Measurements from ENCODE around the gene GPX4.

DNA sequence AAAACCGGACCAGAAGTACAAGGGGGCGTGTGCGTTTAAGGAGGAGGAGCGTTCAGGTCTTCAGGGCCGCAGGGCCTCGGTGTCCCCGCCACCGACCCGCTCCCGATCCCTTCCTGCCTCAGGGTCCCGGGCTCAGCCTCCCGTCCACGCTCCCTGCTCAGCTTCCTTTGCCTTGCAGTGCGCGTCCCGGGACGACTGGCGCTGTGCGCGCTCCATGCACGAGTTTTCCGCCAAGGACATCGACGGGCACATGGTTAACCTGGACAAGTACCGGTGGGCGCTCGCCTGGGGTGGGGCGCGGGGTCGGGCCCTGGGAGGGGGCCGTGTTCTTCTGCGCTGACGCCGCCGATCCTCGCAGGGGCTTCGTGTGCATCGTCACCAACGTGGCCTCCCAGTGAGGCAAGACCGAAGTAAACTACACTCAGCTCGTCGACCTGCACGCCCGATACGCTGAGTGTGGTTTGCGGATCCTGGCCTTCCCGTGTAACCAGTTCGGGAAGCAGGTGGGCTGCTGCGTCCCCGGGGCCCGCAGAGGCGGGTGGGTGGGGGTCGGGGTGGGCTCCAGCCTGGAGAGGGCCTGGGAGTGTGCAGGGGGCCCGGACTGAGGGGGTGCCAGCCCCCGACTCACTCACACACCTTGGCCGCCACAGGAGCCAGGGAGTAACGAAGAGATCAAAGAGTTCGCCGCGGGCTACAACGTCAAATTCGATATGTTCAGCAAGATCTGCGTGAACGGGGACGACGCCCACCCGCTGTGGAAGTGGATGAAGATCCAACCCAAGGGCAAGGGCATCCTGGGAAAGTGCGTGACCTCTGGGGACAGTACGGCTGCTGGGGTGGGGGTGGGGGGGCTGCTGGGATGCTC lies 1.4 kb downstream of the GPX4 start:
- TF ChIP-seq, protein P1, sequence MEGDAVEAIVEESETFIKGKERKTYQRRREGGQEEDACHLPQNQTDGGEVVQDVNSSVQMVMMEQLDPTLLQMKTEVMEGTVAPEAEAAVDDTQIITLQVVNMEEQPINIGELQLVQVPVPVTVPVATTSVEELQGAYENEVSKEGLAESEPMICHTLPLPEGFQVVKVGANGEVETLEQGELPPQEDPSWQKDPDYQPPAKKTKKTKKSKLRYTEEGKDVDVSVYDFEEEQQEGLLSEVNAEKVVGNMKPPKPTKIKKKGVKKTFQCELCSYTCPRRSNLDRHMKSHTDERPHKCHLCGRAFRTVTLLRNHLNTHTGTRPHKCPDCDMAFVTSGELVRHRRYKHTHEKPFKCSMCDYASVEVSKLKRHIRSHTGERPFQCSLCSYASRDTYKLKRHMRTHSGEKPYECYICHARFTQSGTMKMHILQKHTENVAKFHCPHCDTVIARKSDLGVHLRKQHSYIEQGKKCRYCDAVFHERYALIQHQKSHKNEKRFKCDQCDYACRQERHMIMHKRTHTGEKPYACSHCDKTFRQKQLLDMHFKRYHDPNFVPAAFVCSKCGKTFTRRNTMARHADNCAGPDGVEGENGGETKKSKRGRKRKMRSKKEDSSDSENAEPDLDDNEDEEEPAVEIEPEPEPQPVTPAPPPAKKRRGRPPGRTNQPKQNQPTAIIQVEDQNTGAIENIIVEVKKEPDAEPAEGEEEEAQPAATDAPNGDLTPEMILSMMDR (IDR thresholded peaks at IDR 0.05; ENCODE audit: extremely low read depth in 1 of 2, insufficient read depth in 1 of 2, low read depth in 1 of 2, low read length in 2 of 2): no peak
- TF ChIP-seq POLR2A (IDR thresholded peaks at IDR 0.05; ENCODE audit: low read depth, low read length): no peak
- TF ChIP-seq POLR2AphosphoS5 (IDR thresholded peaks at IDR 0.05; ENCODE audit: insufficient read depth, low read depth, low read length): peak; percentile 6
- no peak for TF ChIP-seq EZH2 (IDR thresholded peaks at IDR 0.05; ENCODE audit: borderline replicate concordance, low read depth, low read length, severe bottlenecking)

Data from endothelial cell of umbilical vein (primary cell).